ENCODE measurements around the gene AKNAD1.

The AKNAD1 gene

GRCh38 chr1:108856994-108857393 lies at the start of gene AKNAD1:
TSS of gene AKNAD1 (minus strand) at chr1:108857094. CDS start at chr1:108852664, 4,430 bp downstream.
- no peaks in the 10 kb centered on the region for H3K27me3 ChIP-seq
- H3K4me3 ChIP-seq = no peak within 1 kb of the TSS
- H3K4me1 ChIP-seq = peaks cover 0 to 11% (median 0%) of the 10 kb centered on the region in 4 donors
- no peak for DNase-seq
- intact Hi-C loops (cut with DNase I; ENCODE audit: low total_unique reads) = no loop called here
- no peak for TF ChIP-seq CTCF (IDR thresholded peaks at IDR 0.05)
- H3K36me3 ChIP-seq = no peaks in the 10 kb centered on the region
- H3K9me3 ChIP-seq = no peaks in the 10 kb centered on the region
- H3K27ac ChIP-seq = no peak within 1 kb of the TSS

- Histone ChIP-seq H3K36me3 (no peaks in the 10 kb centered on the region), H3K4me3 (no peak overlapping the region), H3K27me3 (no peaks in the 10 kb centered on the region), H3K9me3 (no peaks in the 10 kb centered on the region), H3K4me1 (no peaks in the 10 kb centered on the region), H3K27ac (no peak overlapping the region)
- TF ChIP-seq CTCF (IDR thresholded peaks at IDR 0.05) = no peak
- intact Hi-C loops (cut with DNase I; ENCODE audit: low total_unique reads) = no loop called here
- no peak for DNase-seq
Observed at GRCh38 chr1:108901106-108901505, 44.2 kb upstream of the AKNAD1 start.

GRCh38 chr1:108897865-108898720 lies 41.2 kb upstream of the AKNAD1 start:
- Histone ChIP-seq H3K36me3 (no peaks in the 10 kb centered on the region), H3K4me1 (no peaks in the 10 kb centered on the region), H3K9me3 (no peaks in the 10 kb centered on the region), H3K27me3 (no peaks in the 10 kb centered on the region), H3K4me3 (no peak overlapping the region), H3K27ac (no peak overlapping the region)
- peak; percentile 68 to 82 for TF ChIP-seq CTCF (IDR thresholded peaks at IDR 0.05)
- no peak for DNase-seq
- intact Hi-C loops (cut with DNase I; ENCODE audit: low total_unique reads) = loop anchor here (2.0 kb wide), 1 partner anchor 69 kb away; no protein-coding TSS in a partner anchor

- intact Hi-C loops (cut with DNase I; ENCODE audit: low total_unique reads) = no loop called here
- no peaks in the 10 kb centered on the region for H3K4me1 ChIP-seq
- H3K9me3 ChIP-seq = no peaks in the 10 kb centered on the region
- peak in 1 of 2 donors; percentile 39 for DNase-seq
- no peak overlapping the region for H3K4me3 ChIP-seq
- no peak overlapping the region for H3K27ac ChIP-seq
- no peaks in the 10 kb centered on the region for H3K27me3 ChIP-seq
- no peaks in the 10 kb centered on the region for H3K36me3 ChIP-seq
- TF ChIP-seq CTCF (IDR thresholded peaks at IDR 0.05) = no peak
Observed at GRCh38 chr1:108896146-108897145, 39.6 kb upstream of the AKNAD1 start.

- intact Hi-C loops (cut with DNase I; ENCODE audit: low total_unique reads) = no loop called here
- DNase-seq = no peak
- no peak for TF ChIP-seq CTCF (IDR thresholded peaks at IDR 0.05)
- no peaks in the 10 kb centered on the region for H3K9me3 ChIP-seq
- H3K36me3 ChIP-seq = no peaks in the 10 kb centered on the region
- H3K27ac ChIP-seq = no peak overlapping the region
- H3K4me3 ChIP-seq = no peak overlapping the region
- no peaks in the 10 kb centered on the region for H3K27me3 ChIP-seq
- H3K4me1 ChIP-seq = peaks cover 0 to 4% (median 0%) of the 10 kb centered on the region in 4 donors
Observed at GRCh38 chr1:108893141-108893530, 36.2 kb upstream of the AKNAD1 start.

All from tibial artery (tissue), 4 donors.